GM23338 (cell line): Measurements from ENCODE around the gene UBA5. TPM values are rescaled to one million over a fixed set of nuclear protein-coding genes. Genes with fewer than 3 reads are reported as not detected.

Source experiments
- ATAC-seq: fragments of 200-7000 bp; cut with Tn5 transposase; 3 replicates; pipeline ENCODE4 v1.9.1; 2020
- DNase-seq: peaks from one replicate; pipeline ENCODE4 v3.0.0-alpha.2; 2015; ENCODE audit warnings: low spot score
- H2AFZ ChIP-seq: fragments of 200-600 bp; sonication (generic); 2 replicates; pipeline ENCODE4 v1.8.0; 2016; ENCODE audit warnings: antibody characterized with exemption, mild to moderate bottlenecking, moderate library complexity
- H3F3A ChIP-seq: fragments of 200-600 bp; sonication (generic); replicated peaks from 2 replicates; pipeline ENCODE4 v1.8.0; 2017; ENCODE audit warnings: antibody characterized with exemption, mixed run types, low read depth
- H3K27ac ChIP-seq: fragments of 200-600 bp; sonication (generic); 2 replicates; pipeline ENCODE4 v1.6.1; 2016; ENCODE audit warnings: low read depth
- H3K27me3 ChIP-seq: fragments of 200-600 bp; sonication (generic); 2 replicates; pipeline ENCODE4 v1.8.0; 2016; ENCODE audit warnings: mild to moderate bottlenecking, mixed run types, moderate library complexity; ENCODE audit not compliant: insufficient read depth
- H3K36me3 ChIP-seq: fragments of 200-600 bp; sonication (generic); 2 replicates; pipeline ENCODE4 v1.8.0; 2016; ENCODE audit warnings: mild to moderate bottlenecking; ENCODE audit not compliant: insufficient read depth
- H3K4me1 ChIP-seq: fragments of 200-600 bp; sonication (generic); 2 replicates; pipeline ENCODE4 v1.8.0; 2016; ENCODE audit warnings: mild to moderate bottlenecking, moderate library complexity; ENCODE audit not compliant: insufficient read depth
- H3K4me2 ChIP-seq: fragments of 200-600 bp; sonication (generic); 2 replicates; pipeline ENCODE4 v1.7.1; 2017; ENCODE audit warnings: mixed run types
- H3K4me3 ChIP-seq: fragments of 200-600 bp; sonication (generic); 2 replicates; pipeline ENCODE4 v1.6.1; 2016; ENCODE audit warnings: mixed run types
- H3K79me2 ChIP-seq: fragments of 200-600 bp; sonication (generic); replicated peaks from 2 replicates; pipeline ENCODE4 v1.8.0; 2017; ENCODE audit warnings: mild to moderate bottlenecking; ENCODE audit not compliant: insufficient read depth
- H3K9me2 ChIP-seq: fragments of 200-600 bp; sonication (generic); 2 replicates; pipeline ENCODE4 v1.8.0; 2017; ENCODE audit not compliant: insufficient read depth
- H4K20me1 ChIP-seq: fragments of 200-600 bp; sonication (generic); replicated peaks from 2 replicates; pipeline ENCODE4 v1.8.0; 2017; ENCODE audit warnings: mild to moderate bottlenecking; ENCODE audit not compliant: insufficient read depth
- H3K27ac Mint-ChIP-seq: 2 replicates; pipeline ENCODE4 v1.8.0; 2020; ENCODE audit warnings: inconsistent platforms, mild to moderate bottlenecking, moderate library complexity, mixed read lengths
- H3K27me3 Mint-ChIP-seq: 3 replicates; pipeline ENCODE4 v1.8.0; 2022; ENCODE audit warnings: low read depth, mild to moderate bottlenecking, moderate library complexity, mixed read lengths, inconsistent platforms; ENCODE audit not compliant: insufficient read depth, poor library complexity
- H3K36me3 Mint-ChIP-seq: 3 replicates; pipeline ENCODE4 v1.8.0; 2021; ENCODE audit warnings: low read depth, mild to moderate bottlenecking, inconsistent platforms, moderate library complexity, mixed read lengths
- H3K4me1 Mint-ChIP-seq: 3 replicates; pipeline ENCODE4 v1.8.0; 2020; ENCODE audit warnings: mild to moderate bottlenecking, inconsistent platforms, mixed read lengths
- H3K4me3 Mint-ChIP-seq: 3 replicates; pipeline ENCODE4 v1.8.0; 2021; ENCODE audit warnings: moderate library complexity, mild to moderate bottlenecking, inconsistent platforms, mixed read lengths
- H3K9me3 Mint-ChIP-seq: 3 replicates; pipeline ENCODE4 v1.8.0; 2020; ENCODE audit warnings: moderate library complexity, mild to moderate bottlenecking, inconsistent platforms, mixed read lengths
- CREB1 ChIP-seq: fragments of 250-450 bp; sonication (Bioruptor Pico); IDR thresholded peaks from 2 replicates; pipeline ENCODE4 v1.5.0; 2020; ENCODE audit warnings: low read depth, mild to moderate bottlenecking, moderate library complexity
- EZH2 ChIP-seq: fragments of 200-600 bp; sonication (generic); IDR thresholded peaks from one replicate; pipeline ENCODE4 v1.8.0; 2017; ENCODE audit warnings: antibody characterized with exemption, mild to moderate bottlenecking, low read depth; ENCODE audit not compliant: unreplicated experiment
- EZH2phosphoT487 ChIP-seq: fragments of 200-600 bp; sonication (generic); IDR thresholded peaks from one replicate; pipeline ENCODE4 v1.8.1; 2018; ENCODE audit warnings: antibody characterized with exemption; ENCODE audit not compliant: unreplicated experiment
- JUNB ChIP-seq: IDR thresholded peaks from one replicate; pipeline ENCODE4 v1.6.1; 2016; ENCODE audit warnings: antibody characterized with exemption; ENCODE audit not compliant: unreplicated experiment
- NANOG ChIP-seq: IDR thresholded peaks from 2 replicates; pipeline ENCODE4 v1.6.1; 2016; ENCODE audit warnings: antibody characterized with exemption, borderline replicate concordance
- POLR2AphosphoS5 ChIP-seq: IDR thresholded peaks from 2 replicates; pipeline ENCODE4 v1.6.1; 2016; ENCODE audit warnings: antibody characterized with exemption, low read depth
- STAT1 ChIP-seq: IDR thresholded peaks from one replicate; pipeline ENCODE4 v1.6.1; 2016; ENCODE audit warnings: antibody characterized with exemption; ENCODE audit not compliant: unreplicated experiment
- ZNF114 ChIP-seq: fragments of 250-450 bp; sonication (Bioruptor Pico); IDR thresholded peaks from 2 replicates; pipeline ENCODE4 v1.5.0; 2020; ENCODE audit warnings: mild to moderate bottlenecking, moderate library complexity
- ZNF331 ChIP-seq: fragments of 250-450 bp; sonication (Bioruptor Pico); IDR thresholded peaks from 2 replicates; pipeline ENCODE4 v1.5.0; 2020; ENCODE audit warnings: low read depth, mild to moderate bottlenecking, moderate library complexity
- polyA plus RNA-seq: library from polyadenylated mRNA; unstranded; fragments of >200 nt; fragmentation: Nextera tagmentation; extraction: Ambion mirVana; gene quantifications from 2 replicates; pipeline ENCODE4 v1.2.1, GENCODE V29; 2016
- total RNA-seq: library from RNA; depleted of rRNA; stranded (reverse); fragments of >200 nt; shearing (Covaris generic); gene quantifications from 2 replicates; pipeline ENCODE4 v1.2.3, GENCODE V29; 2014
- TF ChIP-seq, protein P1 (sequence below), 2 experiments: fragments of 200-600 bp in 1 of 2; sonication (generic) in 1 of 2; conservative IDR thresholded peaks; 2 replicates each; pipeline versions ENCODE4 v1.5.1 to v1.6.1; 2016 to 2017; ENCODE audit warnings: antibody characterized with exemption in 2 of 2, low read depth in 2 of 2, mild to moderate bottlenecking in 2 of 2, moderate library complexity in 1 of 2
- TF ChIP-seq, protein P2 (sequence below): IDR thresholded peaks from 2 replicates; pipeline ENCODE4 v1.6.1; 2016; ENCODE audit warnings: antibody characterized with exemption
- TF ChIP-seq, protein P3 (sequence below): IDR thresholded peaks from one replicate; pipeline ENCODE4 v1.6.1; 2018; ENCODE audit warnings: antibody characterized with exemption; ENCODE audit not compliant: unreplicated experiment
- TF ChIP-seq, protein P4 (sequence below): fragments of 250-450 bp; sonication (Bioruptor Pico); IDR thresholded peaks from 2 replicates; pipeline ENCODE4 v1.5.0; 2020; ENCODE audit warnings: mild to moderate bottlenecking, moderate library complexity

The UBA5 gene
- total and polyA plus RNA-seq, 2 experiments from 2014 or later: 22.8 to 51.5 TPM

DNA sequence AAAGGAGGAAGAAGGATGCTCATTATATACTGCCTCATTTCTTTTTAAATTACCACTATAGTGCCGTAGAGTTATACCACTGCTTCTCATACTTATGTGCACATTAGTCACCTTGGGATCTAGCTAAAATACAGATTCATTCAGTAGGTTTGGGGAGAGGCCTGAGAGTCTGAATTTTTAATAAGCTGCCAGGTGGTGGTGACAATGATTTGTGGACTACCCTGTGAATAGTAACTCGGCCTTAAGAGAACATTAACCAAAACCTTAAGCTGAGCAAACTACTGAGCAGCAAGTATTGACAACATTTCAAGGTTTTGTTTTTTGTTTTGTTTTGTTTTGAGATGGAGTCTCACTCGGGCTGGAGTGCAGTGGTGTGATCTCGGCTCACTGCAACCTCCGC is 19.8 kb downstream of the UBA5 start (continued):
- TF ChIP-seq, protein P1, sequence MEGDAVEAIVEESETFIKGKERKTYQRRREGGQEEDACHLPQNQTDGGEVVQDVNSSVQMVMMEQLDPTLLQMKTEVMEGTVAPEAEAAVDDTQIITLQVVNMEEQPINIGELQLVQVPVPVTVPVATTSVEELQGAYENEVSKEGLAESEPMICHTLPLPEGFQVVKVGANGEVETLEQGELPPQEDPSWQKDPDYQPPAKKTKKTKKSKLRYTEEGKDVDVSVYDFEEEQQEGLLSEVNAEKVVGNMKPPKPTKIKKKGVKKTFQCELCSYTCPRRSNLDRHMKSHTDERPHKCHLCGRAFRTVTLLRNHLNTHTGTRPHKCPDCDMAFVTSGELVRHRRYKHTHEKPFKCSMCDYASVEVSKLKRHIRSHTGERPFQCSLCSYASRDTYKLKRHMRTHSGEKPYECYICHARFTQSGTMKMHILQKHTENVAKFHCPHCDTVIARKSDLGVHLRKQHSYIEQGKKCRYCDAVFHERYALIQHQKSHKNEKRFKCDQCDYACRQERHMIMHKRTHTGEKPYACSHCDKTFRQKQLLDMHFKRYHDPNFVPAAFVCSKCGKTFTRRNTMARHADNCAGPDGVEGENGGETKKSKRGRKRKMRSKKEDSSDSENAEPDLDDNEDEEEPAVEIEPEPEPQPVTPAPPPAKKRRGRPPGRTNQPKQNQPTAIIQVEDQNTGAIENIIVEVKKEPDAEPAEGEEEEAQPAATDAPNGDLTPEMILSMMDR (conservative IDR thresholded peaks at IDR 0.05; ENCODE audit: low read depth in 2 of 2): no peak
- TF ChIP-seq ZNF114: no peak

GRCh38 chr3:132681421-132681820 is 21.3 kb downstream of the UBA5 start:
- no peaks in the 10 kb centered on the region for H3K27me3 ChIP-seq
- H3K27ac ChIP-seq: no peak overlapping the region
- H3K4me1 ChIP-seq: no peaks in the 10 kb centered on the region
- Mint-ChIP-seq H3K27me3 (no peaks in the 10 kb centered on the region), H3K4me1 (no peaks in the 10 kb centered on the region), H3K36me3 (peaks cover 39% of the 10 kb centered on the region), H3K4me3 (no peak overlapping the region), H3K9me3 (no peaks in the 10 kb centered on the region), H3K27ac (no peak overlapping the region)
- ATAC-seq (no peak), DNase-seq (no peak)
- H3K4me2 ChIP-seq: no peak overlapping the region
- no peaks in the 10 kb centered on the region for H3K9me2 ChIP-seq
- H3K79me2 ChIP-seq: no peaks in the 10 kb centered on the region
- TF ChIP-seq EZH2phosphoT487 (no peak), STAT1 (no peak), EZH2 (no peak), JUNB (no peak), CREB1 (no peak), ZNF114 (no peak), NANOG (no peak), POLR2AphosphoS5 (no peak), ZNF331 (no peak)
- TF ChIP-seq, protein P2, sequence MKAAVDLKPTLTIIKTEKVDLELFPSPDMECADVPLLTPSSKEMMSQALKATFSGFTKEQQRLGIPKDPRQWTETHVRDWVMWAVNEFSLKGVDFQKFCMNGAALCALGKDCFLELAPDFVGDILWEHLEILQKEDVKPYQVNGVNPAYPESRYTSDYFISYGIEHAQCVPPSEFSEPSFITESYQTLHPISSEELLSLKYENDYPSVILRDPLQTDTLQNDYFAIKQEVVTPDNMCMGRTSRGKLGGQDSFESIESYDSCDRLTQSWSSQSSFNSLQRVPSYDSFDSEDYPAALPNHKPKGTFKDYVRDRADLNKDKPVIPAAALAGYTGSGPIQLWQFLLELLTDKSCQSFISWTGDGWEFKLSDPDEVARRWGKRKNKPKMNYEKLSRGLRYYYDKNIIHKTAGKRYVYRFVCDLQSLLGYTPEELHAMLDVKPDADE: no peak
- TF ChIP-seq, protein P3, sequence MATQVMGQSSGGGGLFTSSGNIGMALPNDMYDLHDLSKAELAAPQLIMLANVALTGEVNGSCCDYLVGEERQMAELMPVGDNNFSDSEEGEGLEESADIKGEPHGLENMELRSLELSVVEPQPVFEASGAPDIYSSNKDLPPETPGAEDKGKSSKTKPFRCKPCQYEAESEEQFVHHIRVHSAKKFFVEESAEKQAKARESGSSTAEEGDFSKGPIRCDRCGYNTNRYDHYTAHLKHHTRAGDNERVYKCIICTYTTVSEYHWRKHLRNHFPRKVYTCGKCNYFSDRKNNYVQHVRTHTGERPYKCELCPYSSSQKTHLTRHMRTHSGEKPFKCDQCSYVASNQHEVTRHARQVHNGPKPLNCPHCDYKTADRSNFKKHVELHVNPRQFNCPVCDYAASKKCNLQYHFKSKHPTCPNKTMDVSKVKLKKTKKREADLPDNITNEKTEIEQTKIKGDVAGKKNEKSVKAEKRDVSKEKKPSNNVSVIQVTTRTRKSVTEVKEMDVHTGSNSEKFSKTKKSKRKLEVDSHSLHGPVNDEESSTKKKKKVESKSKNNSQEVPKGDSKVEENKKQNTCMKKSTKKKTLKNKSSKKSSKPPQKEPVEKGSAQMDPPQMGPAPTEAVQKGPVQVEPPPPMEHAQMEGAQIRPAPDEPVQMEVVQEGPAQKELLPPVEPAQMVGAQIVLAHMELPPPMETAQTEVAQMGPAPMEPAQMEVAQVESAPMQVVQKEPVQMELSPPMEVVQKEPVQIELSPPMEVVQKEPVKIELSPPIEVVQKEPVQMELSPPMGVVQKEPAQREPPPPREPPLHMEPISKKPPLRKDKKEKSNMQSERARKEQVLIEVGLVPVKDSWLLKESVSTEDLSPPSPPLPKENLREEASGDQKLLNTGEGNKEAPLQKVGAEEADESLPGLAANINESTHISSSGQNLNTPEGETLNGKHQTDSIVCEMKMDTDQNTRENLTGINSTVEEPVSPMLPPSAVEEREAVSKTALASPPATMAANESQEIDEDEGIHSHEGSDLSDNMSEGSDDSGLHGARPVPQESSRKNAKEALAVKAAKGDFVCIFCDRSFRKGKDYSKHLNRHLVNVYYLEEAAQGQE: no peak
- TF ChIP-seq, protein P4, sequence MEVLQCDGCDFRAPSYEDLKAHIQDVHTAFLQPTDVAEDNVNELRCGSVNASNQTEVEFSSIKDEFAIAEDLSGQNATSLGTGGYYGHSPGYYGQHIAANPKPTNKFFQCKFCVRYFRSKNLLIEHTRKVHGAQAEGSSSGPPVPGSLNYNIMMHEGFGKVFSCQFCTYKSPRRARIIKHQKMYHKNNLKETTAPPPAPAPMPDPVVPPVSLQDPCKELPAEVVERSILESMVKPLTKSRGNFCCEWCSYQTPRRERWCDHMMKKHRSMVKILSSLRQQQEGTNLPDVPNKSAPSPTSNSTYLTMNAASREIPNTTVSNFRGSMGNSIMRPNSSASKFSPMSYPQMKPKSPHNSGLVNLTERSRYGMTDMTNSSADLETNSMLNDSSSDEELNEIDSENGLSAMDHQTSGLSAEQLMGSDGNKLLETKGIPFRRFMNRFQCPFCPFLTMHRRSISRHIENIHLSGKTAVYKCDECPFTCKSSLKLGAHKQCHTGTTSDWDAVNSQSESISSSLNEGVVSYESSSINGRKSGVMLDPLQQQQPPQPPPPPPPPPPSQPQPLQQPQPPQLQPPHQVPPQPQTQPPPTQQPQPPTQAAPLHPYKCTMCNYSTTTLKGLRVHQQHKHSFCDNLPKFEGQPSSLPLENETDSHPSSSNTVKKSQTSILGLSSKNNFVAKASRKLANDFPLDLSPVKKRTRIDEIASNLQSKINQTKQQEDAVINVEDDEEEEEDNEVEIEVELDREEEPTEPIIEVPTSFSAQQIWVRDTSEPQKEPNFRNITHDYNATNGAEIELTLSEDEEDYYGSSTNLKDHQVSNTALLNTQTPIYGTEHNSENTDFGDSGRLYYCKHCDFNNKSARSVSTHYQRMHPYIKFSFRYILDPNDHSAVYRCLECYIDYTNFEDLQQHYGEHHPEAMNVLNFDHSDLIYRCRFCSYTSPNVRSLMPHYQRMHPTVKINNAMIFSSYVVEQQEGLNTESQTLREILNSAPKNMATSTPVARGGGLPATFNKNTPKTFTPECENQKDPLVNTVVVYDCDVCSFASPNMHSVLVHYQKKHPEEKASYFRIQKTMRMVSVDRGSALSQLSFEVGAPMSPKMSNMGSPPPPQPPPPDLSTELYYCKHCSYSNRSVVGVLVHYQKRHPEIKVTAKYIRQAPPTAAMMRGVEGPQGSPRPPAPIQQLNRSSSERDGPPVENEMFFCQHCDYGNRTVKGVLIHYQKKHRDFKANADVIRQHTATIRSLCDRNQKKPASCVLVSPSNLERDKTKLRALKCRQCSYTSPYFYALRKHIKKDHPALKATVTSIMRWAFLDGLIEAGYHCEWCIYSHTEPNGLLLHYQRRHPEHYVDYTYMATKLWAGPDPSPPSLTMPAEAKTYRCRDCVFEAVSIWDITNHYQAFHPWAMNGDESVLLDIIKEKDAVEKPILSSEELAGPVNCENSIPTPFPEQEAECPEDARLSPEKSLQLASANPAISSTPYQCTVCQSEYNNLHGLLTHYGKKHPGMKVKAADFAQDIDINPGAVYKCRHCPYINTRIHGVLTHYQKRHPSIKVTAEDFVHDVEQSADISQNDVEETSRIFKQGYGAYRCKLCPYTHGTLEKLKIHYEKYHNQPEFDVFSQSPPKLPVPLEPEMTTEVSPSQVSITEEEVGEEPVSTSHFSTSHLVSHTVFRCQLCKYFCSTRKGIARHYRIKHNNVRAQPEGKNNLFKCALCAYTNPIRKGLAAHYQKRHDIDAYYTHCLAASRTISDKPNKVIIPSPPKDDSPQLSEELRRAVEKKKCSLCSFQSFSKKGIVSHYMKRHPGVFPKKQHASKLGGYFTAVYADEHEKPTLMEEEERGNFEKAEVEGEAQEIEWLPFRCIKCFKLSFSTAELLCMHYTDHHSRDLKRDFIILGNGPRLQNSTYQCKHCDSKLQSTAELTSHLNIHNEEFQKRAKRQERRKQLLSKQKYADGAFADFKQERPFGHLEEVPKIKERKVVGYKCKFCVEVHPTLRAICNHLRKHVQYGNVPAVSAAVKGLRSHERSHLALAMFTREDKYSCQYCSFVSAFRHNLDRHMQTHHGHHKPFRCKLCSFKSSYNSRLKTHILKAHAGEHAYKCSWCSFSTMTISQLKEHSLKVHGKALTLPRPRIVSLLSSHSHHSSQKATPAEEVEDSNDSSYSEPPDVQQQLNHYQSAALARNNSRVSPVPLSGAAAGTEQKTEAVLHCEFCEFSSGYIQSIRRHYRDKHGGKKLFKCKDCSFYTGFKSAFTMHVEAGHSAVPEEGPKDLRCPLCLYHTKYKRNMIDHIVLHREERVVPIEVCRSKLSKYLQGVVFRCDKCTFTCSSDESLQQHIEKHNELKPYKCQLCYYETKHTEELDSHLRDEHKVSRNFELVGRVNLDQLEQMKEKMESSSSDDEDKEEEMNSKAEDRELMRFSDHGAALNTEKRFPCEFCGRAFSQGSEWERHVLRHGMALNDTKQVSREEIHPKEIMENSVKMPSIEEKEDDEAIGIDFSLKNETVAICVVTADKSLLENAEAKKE (CRISPR knock-in tag): no peak
- peaks cover 14% of the 10 kb centered on the region; the same call in 1 of the 2 replicates for H3K36me3 ChIP-seq
- no peak overlapping the region for H3K4me3 ChIP-seq
- H3F3A ChIP-seq: no peaks in the 10 kb centered on the region
- H2AFZ ChIP-seq: no peak overlapping the region
- H4K20me1 ChIP-seq: no peaks in the 10 kb centered on the region; the same call in 1 of the 2 replicates
